GM12878 (cell line): ENCODE measurements around the gene GSTP1. TPM values are rescaled to one million over a fixed set of nuclear protein-coding genes. Genes with fewer than 3 reads are reported as not detected.

Experiments
- ATAC-seq: fragments of 200-7000 bp; cut with Tn5 transposase; 3 replicates; pipeline ENCODE4 v1.9.1; 2020; ENCODE audit warnings: mild to moderate bottlenecking, moderate library complexity
- BruUV-seq: library from RNA; stranded (reverse); fragments of 400-500 nt; replicated peaks from 2 replicates; lab custom pipeline; 2021; lab: Mats Ljungman, UMichigan
- CTCF ChIA-PET: fragments of 300-600 bp; sonication (Branson Sonifier 250); formaldehyde crosslinking; extraction: SDS; loops from one replicate; lab custom pipeline; 2021; ENCODE audit warnings: inconsistent platforms; lab: Yijun Ruan, JAX
- POLR2A ChIA-PET: fragments of 350-600 bp; formaldehyde crosslinking; extraction: SDS; loops from one replicate; lab custom pipeline; 2021; ENCODE audit warnings: inconsistent platforms; lab: Charles Lee
- RAD21 ChIA-PET: fragments of 300-600 bp; sonication (Branson Sonifier 250); formaldehyde crosslinking; loops from one replicate; lab custom pipeline; 2023; ENCODE audit warnings: antibody characterized with exemption; ENCODE audit not compliant: unreplicated experiment; lab: Charles Lee
- SMC1A ChIA-PET: fragments of 300-600 bp; sonication (Branson Sonifier 250); formaldehyde crosslinking; loops from one replicate; lab custom pipeline; 2023; ENCODE audit not compliant: unreplicated experiment, uncharacterized antibody; lab: Charles Lee
- DNase-seq: peaks from one replicate; pipeline ENCODE4 v3.0.0-alpha.2; 2011; ENCODE audit warnings: low read depth, low spot score
- FAIRE-seq: peaks from 3 replicates; lab custom pipeline; 2011; peaks lifted over from hg19 to GRCh38; lab: Jason Lieb, UNC
- H2AFZ ChIP-seq: 2 replicates; pipeline ENCODE4 v1.6.0; 2011; ENCODE audit warnings: low read depth, low read length, control low read depth; ENCODE audit not compliant: control insufficient read depth
- H3K27ac ChIP-seq: 2 replicates; pipeline ENCODE4 v1.5.1; 2011; ENCODE audit warnings: control low read depth; ENCODE audit not compliant: control insufficient read depth, insufficient read depth
- H3K27me3 ChIP-seq, 2 experiments: replicated peaks in 1 of 2; 2 replicates each; pipeline versions ENCODE4 v1.6.0 to v1.6.1; 2011; ENCODE audit warnings: low read length in 1 of 2; ENCODE audit not compliant: control insufficient read depth in 2 of 2, insufficient read depth in 2 of 2
- H3K36me3 ChIP-seq, 2 experiments: 2 replicates each; pipeline ENCODE4 v1.5.1; 2011; ENCODE audit warnings: low read length in 1 of 2; ENCODE audit not compliant: control insufficient read depth in 2 of 2, insufficient read depth in 2 of 2
- H3K4me1 ChIP-seq: 2 replicates; pipeline ENCODE4 v1.6.1; 2011; ENCODE audit warnings: mild to moderate bottlenecking, low read length, moderate library complexity, mixed read lengths; ENCODE audit not compliant: control insufficient read depth, insufficient read depth
- H3K4me2 ChIP-seq: 2 replicates; pipeline ENCODE4 v1.6.0; 2011; ENCODE audit warnings: control low read depth; ENCODE audit not compliant: control insufficient read depth, insufficient read depth
- H3K4me3 ChIP-seq: fragments of 200-600 bp; sonication (generic); 2 replicates; pipeline ENCODE4 v1.5.1; 2016
- H3K79me2 ChIP-seq: 2 replicates; pipeline ENCODE4 v1.6.0; 2011; ENCODE audit warnings: low read length; ENCODE audit not compliant: control insufficient read depth, insufficient read depth
- H3K9ac ChIP-seq: 2 replicates; pipeline ENCODE4 v1.8.0; 2011; ENCODE audit warnings: low read length, control low read depth, mixed read lengths; ENCODE audit not compliant: control insufficient read depth, insufficient read depth
- H3K9me3 ChIP-seq: replicated peaks from 3 replicates; pipeline ENCODE4 v1.5.1; 2011; ENCODE audit warnings: mild to moderate bottlenecking, low read length; ENCODE audit not compliant: control insufficient read depth, insufficient read depth
- H4K20me1 ChIP-seq: 2 replicates; pipeline ENCODE4 v1.6.0; 2011; ENCODE audit not compliant: control insufficient read depth, insufficient read depth
- BHLHE40 ChIP-seq, 2 experiments: fragments of 450-650 bp in 1 of 2; IDR thresholded peaks; 2 replicates each; pipeline ENCODE4 v1.6.1; 2011 to 2017; ENCODE audit warnings: low read depth in 2 of 2, borderline replicate concordance in 1 of 2, improper control_type of control experiment in 1 of 2, low read length in 1 of 2, mild to moderate bottlenecking in 1 of 2
- CREB1 ChIP-seq: IDR thresholded peaks from 2 replicates; pipeline ENCODE4 v1.6.1; 2012; ENCODE audit warnings: low read depth, mild to moderate bottlenecking, inconsistent platforms
- DPF2 ChIP-seq: fragments of 450-650 bp; IDR thresholded peaks from 2 replicates; pipeline ENCODE4 v1.6.1; 2017; ENCODE audit warnings: mild to moderate bottlenecking
- IKZF2 ChIP-seq, 2 experiments: fragments of 450-650 bp; IDR thresholded peaks; 2 replicates each; pipeline ENCODE4 v1.6.1; 2017; ENCODE audit warnings: mild to moderate bottlenecking in 2 of 2, moderate library complexity in 2 of 2
- JUND ChIP-seq: IDR thresholded peaks from 2 replicates; pipeline ENCODE4 v1.6.1; 2012; ENCODE audit warnings: low read depth, mild to moderate bottlenecking, low read length, improper control_type of control experiment, moderate library complexity
- MEF2A ChIP-seq: IDR thresholded peaks from 2 replicates; pipeline ENCODE4 v1.6.1; 2011; ENCODE audit warnings: low read depth, mild to moderate bottlenecking, low read length, moderate library complexity; ENCODE audit not compliant: insufficient read depth
- RELA ChIP-seq: fragments of 450-650 bp; IDR thresholded peaks from 2 replicates; pipeline ENCODE4 v1.8.0; 2014; ENCODE audit warnings: borderline replicate concordance; ENCODE audit not compliant: partially characterized antibody
- ZNF274 ChIP-seq: IDR thresholded peaks from one replicate; pipeline ENCODE4 v1.8.0; 2011; ENCODE audit not compliant: insufficient read length, insufficient read depth
- WGBS: methylation state at CpG from one replicate; pipeline ENCODE4 v1.1.6; 2016; ENCODE audit warnings: low lambda C conversion rate; ENCODE audit not compliant: insufficient replicate concordance, insufficient coverage; ENCODE audit errors: missing lambda C conversion rate; 5-methylcytosine and 5-hydroxymethylcytosine counted together
- in situ Hi-C: fragments of 300-500 bp; cut with MboI; formaldehyde crosslinking; loops from 9 replicates; pipeline ENCODE4 v1.14.3; 2018; ENCODE audit warnings: mixed read lengths
- intact Hi-C: fragments of 100-400 bp; cut with micrococcal nuclease; formaldehyde crosslinking; loops from one replicate; pipeline ENCODE4 v1.14.2; 2022; ENCODE audit not compliant: unreplicated experiment
- polyA plus RNA-seq, 11 experiments: library from polyadenylated mRNA; depleted of rRNA in 4 of 11; unstranded in 6 of 11; stranded (reverse) in 5 of 11; fragments of >200 nt; fragmentation: Nextera tagmentation in 4 of 11; fragmentation: Illumina TruSeq in 1 of 11; extraction: Ambion mirVana in 4 of 11; extraction: Trizol in 1 of 11; gene quantifications; 1 replicate in 1 of 11; 2 replicates in 10 of 11; pipeline versions ENCODE4 v1.2.1 to v1.2.3, GENCODE V29; 2011 to 2016; ENCODE audit warnings: inconsistent platforms in 2 of 11, missing spikeins in 2 of 11, low read depth in 1 of 11
- total RNA-seq, 4 experiments: library from RNA; depleted of rRNA in 3 of 4; stranded (reverse); fragments of >200 nt in 3 of 4; fragmentation: Illumina TruSeq in 1 of 4; extraction: Trizol in 1 of 4; gene quantifications; 2 replicates each; pipeline versions ENCODE4 v1.2.1 to v1.2.3, GENCODE V29; 2013 to 2021

GSTP1 gene
- total and polyA plus RNA-seq, 10 of the 15 experiments (the other 5 are each of a cell fraction or from before 2014, with no cell fraction given) = 469 to 1,788 (median 955) TPM

DNA sequence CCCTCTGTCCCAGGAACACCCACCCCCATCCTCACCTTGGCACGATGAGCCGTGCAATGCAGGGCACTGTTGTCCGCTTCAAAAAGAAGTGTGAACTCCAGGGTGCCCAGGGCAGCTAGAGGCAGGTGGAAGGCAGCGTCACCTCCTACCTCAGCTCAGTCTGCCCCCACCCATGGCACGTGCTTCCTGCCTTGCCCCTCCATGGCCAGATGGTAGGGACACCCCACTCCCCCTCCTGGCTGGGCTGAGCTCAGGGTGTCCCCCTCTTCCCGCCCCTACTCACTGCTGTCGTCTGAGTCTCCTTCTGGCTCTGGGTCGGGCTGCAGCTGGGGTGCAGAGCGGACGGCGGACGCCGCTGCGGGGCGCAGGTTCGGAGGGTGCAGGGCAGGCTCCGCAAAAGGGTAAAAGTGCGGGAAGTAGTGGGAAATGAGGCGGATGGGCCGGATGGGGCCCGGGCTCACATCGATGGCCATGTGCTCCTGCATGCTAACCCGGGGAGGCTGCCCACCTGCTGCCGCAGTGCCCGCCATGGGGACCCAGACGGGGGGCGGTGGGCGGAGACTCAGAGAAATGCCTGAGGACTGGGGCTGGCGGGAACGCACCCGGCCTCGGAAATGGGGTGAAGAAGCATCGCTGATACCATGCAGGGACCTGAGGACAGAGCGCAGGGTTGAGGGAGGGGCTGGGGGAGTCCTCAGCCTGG, 32.3 kb downstream of the GSTP1 start:
- Histone ChIP-seq H3K9ac (no peak overlapping the region), H3K4me3 (no peak overlapping the region), H3K9me3 (no peaks in the 10 kb centered on the region), H3K27me3 (no peaks in the 10 kb centered on the region), H2AFZ (no peak overlapping the region), H4K20me1 (no peaks in the 10 kb centered on the region), H3K4me2 (no peak overlapping the region), H3K4me1 (peaks cover 22% of the 10 kb centered on the region), H3K36me3 (peaks cover 5 to 16% of the 10 kb centered on the region in 2 experiments; a peak in 3 of 4 replicates), H3K79me2 (no peaks in the 10 kb centered on the region), H3K27ac (no peak overlapping the region)
- CTCF ChIA-PET = interaction anchor here (0.6 to 6.0 kb wide), 8 partner anchors 9 to 44 kb away, joined by 3 to 71 read pairs (median 4); partner anchors contain the start of genes GSTP1 and NUDT8
- SMC1A ChIA-PET = interaction anchor here (0.6 to 3.4 kb wide), 4 partner anchors 13 to 387 kb away, joined by 3 to 14 read pairs (median 3); partner anchors contain the start of gene NUDT8
- 64% methylated on average over 31 of the region's 34 CpGs for WGBS
- in situ Hi-C loops (no loop called here), intact Hi-C loops (no loop called here)
- DNase-seq = no peak
- RAD21 ChIA-PET = interaction anchor here (1.1 kb wide), 2 partner anchors 14 to 32 kb away, joined by 6 to 9 read pairs; partner anchors contain the start of genes GSTP1 and NUDT8
- ATAC-seq = no peak
- no peak for FAIRE-seq
- BruUV-seq = no TSS peak
- TF ChIP-seq IKZF2 (IDR thresholded peaks at IDR 0.05) = no peak
- TF ChIP-seq DPF2 = no peak
- no peak for TF ChIP-seq MEF2A
- peak in 1 of 2 experiments; percentile 58; a peak in 1 of 4 replicates for TF ChIP-seq BHLHE40 (IDR thresholded peaks at IDR 0.05; ENCODE audit: borderline replicate concordance in 1 of 2, low read depth in 2 of 2, low read length in 1 of 2)
- no peak for TF ChIP-seq CREB1
- no peak for TF ChIP-seq ZNF274
- no peak for TF ChIP-seq RELA
- no peak for TF ChIP-seq JUND
- POLR2A ChIA-PET = interaction anchor here (1.0 to 3.5 kb wide), 3 partner anchors 14 to 32 kb away, joined by 3 to 25 read pairs (median 4); partner anchors contain the start of gene GSTP1
